GM18520 (cell line): Measurements from ENCODE around the gene SYT7.

Experiments
- ATAC-seq: cut with Tn5 transposase; IDR thresholded peaks from one replicate; pipeline ENCODE4 v1.9.1; 2021; ENCODE audit not compliant: unreplicated experiment

SYT7 gene

DNA sequence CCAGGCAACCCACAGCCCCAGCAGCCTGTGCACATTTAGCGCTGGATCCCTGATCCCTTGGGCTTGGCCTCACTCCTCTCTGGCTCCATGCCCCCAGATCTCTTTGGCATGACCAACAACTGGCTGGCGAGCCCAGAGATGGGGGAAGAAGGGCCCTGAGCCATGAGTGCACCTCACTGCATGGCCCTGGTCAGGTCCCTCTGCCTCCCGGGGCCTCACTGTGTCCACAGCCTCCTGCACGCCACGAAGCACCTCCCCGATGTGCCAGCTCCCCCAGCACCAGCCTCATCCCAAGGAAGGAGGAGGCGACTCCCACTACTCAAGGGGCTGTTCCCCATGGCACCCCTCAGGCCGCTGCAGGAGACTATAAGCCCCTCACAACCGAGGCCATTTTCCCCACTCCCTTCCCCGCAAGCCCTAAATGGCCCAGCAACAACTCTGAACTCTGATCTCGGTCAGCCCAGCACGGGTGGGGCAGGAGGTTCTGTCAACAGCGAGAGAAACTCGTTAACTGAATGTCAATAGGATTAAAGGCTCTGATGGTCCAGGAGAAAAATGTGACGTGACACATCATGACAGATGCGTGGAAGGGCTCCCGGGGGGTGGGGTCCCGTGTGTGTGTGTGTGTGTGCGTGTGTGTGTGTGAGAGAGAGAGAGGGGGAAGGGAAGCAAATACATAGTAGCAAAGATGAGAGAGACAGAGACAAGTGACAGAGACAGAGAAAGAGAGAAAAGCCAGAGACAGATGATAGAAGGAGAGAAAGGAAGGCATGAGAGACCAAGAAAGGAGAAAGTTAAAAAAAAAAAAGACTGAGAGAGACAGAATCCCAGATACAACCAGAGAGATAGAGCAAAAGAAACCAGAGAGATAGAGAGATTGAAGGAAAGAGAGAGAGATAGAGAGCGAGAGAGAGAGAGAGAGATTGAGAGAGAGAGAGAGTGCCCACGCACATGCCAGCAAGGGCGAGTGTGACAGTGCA, 28.4 kb upstream of the SYT7 start:
- no peak for ATAC-seq

DNA sequence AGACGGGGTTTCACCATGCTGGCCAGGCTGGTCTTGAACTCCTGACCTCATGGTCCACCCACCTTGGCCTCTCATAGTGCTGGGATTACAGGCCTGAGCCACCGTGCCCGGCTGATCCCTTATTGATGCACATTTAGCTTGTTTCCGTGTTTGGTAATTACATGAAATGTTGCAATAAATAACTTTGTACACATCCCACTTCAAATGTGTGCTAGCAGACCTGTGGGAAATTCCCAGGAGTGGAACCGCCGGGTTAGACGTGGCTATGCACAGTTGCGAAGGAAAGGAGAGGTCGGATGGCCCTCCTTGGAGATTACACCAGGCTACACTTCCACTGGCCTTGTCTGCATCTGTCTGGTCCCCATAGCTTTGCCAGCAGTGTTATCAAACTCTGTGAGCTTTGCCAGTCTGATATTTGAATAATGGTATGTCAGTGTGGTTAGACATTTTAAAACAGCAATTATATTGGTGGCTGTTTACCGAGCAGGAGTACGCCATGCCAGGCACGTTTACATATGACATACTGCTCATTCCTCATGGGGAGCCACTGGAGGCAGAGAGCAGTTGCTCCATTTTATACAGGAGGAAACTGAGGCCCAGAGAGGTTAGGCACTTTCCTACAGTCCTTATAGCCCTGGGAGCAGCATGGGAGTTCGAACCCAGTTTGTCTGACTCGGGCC, 27.2 kb upstream of the SYT7 start:
- ATAC-seq, result no peak

DNA sequence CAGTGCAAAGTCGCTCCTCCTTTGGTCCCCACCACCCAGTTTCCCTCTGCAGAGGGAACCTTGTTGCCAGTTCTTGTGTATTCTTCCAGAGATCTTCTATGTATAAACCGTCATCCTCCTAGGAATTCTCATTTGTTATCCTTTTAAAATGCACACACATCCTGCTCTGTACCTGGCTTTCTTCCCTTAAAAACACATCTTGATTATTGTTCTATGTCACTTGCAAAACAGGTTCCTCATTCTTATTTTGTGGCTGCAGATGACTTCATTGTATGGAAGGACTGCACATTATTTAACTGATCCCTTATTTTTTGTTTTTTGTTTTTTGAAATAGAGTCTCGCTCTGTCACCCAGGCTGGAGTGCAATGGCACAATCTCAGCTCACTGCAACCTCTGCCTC, 26.6 kb upstream of the SYT7 start:
- no peak for ATAC-seq

GRCh38 chr11:61603667-61604066, 22.8 kb upstream of the SYT7 start:
- ATAC-seq, result no peak

DNA sequence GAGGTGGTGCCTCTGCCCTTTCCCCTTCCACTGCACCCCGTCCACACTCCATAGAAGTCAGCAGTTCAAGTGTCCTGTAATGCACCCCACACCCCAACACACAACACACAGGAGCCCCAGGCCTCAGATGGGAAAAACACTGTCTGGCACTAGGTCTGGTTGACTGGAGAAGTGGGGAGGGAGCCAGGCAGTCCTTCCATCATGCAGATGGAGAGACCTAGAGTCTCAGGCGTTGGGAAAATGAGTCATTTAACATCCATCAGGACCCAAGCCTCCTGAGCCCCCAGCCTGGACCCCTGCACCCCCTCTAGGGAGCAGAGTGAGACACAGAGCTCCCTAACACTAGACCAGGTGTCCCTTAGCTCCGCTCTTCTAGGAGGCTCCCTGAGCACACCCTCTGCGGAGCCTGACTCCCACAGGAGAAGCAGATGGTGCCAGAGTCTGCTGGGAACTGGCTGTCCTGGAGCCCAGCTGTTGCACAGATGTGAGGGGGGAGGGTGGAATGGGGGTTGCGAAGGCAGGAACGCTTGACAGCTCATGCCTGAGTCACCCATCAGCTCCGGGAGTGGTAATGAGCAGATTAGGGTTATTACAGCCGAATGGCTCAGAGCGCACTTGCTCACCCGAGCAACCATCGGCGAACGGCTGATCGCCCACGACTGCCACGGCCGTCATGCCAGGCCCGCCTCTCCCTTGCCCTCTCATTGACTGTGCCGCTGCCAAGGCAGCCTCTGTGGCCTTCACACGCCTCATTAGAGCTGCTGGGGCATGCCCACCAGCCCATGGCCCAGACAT, 22.1 kb upstream of the SYT7 start:
- no peak for ATAC-seq

GRCh38 chr11:61601512-61601911, 20.6 kb upstream of the SYT7 start:
- no peak for ATAC-seq

GRCh38 chr11:61599968-61600710, 19.3 kb upstream of the SYT7 start:
- ATAC-seq, result no peak

- no peak for ATAC-seq
Measured at GRCh38 chr11:61598886-61599868, 18.3 kb upstream of the SYT7 start.

GRCh38 chr11:61598374-61598773, 17.5 kb upstream of the SYT7 start:
- no peak for ATAC-seq

- no peak for ATAC-seq
Measured at GRCh38 chr11:61596990-61597389, 16.1 kb upstream of the SYT7 start.

- no peak for ATAC-seq
Measured at GRCh38 chr11:61596542-61596941, 15.7 kb upstream of the SYT7 start.

- ATAC-seq, result no peak
Measured at GRCh38 chr11:61594907-61595257, 14.0 kb upstream of the SYT7 start.

DNA sequence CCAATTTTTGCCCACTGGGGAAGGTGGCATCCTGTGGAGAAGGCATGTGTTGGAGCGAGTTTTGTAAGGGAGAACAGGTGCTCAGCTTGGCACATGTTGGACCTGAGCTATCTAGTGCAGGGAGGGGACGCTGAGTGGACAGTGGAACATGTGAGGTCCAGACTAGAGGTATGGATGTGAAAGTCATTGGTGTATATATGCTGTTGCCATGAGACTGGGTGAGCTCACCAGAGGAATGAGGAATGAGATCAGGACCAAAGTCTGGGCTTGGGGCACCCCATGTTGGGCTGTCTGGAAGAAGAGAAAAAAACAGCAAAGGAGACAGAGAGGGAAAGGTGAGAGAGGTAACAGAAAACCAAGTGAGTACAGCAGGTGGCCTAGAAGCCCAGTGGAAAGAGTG, 12.3 kb upstream of the SYT7 start:
- ATAC-seq, result no peak

GRCh38 chr11:61592176-61592575, 11.3 kb upstream of the SYT7 start:
- ATAC-seq, result no peak

DNA sequence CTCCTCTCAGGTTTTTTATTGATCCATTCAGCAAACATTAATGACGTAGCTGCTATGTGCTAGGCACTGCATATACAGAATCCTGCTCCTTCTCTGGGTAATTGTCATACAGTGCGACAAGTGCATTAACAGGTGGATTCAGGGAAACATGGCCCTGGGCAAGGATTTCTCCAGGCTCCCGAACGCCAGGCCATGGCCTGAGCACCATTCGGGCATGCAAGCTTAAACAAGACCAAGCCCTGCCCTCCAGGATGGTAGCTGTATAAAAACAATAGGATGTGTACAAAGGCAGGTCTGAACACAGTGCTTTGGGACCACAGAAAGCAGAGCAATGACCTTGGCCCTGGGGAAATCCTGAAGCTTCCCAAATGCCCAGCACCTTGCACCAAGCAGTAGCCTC, 9.1 kb upstream of the SYT7 start:
- ATAC-seq, result no peak

- no peak for ATAC-seq
Measured at GRCh38 chr11:61588728-61589191, 7.9 kb upstream of the SYT7 start.

- no peak for ATAC-seq
Measured at GRCh38 chr11:61587951-61588727, 7.3 kb upstream of the SYT7 start.

GRCh38 chr11:61587541-61587941, 6.7 kb upstream of the SYT7 start:
- no peak for ATAC-seq
